K562 (cell line): ENCODE measurements around the gene PEPD. TPM values are rescaled to one million over a fixed set of nuclear protein-coding genes. Genes with fewer than 3 reads are reported as not detected.

Source experiments
- ATAC-seq: fragments of 200-7000 bp; cut with Tn5 transposase; 3 replicates; pipeline ENCODE4 v1.9.1; 2020; ENCODE audit warnings: moderate library complexity
- BruUV-seq: library from RNA; stranded (reverse); fragments of 400-500 nt; replicated peaks from 2 replicates; lab custom pipeline; 2021; lab: Mats Ljungman, UMichigan
- CTCF ChIA-PET: fragments of 300-600 bp; formaldehyde crosslinking; extraction: SDS; loops from one replicate; lab custom pipeline; 2021; ENCODE audit warnings: low intra/inter-chr PET ratio; lab: Yijun Ruan, JAX
- POLR2A ChIA-PET: fragments of 300-600, 350-650 bp; sonication (Branson Sonifier 250); formaldehyde crosslinking; extraction: SDS; loops from one replicate; lab custom pipeline; 2021; ENCODE audit warnings: antibody characterized with exemption, inconsistent platforms; lab: Yijun Ruan, JAX
- DNase-seq, 4 experiments: peaks; one replicate each; pipeline versions ENCODE4 v3.0.0 to v3.0.0-alpha.2; 2011 to 2018; ENCODE audit warnings: low spot score in 3 of 4, mixed read lengths in 3 of 4; ENCODE audit errors: extremely low read depth in 1 of 4
- FAIRE-seq: peaks from 2 replicates; lab custom pipeline; 2011; peaks lifted over from hg19 to GRCh38; lab: Jason Lieb, UNC
- H2AFZ ChIP-seq: 2 replicates; pipeline ENCODE4 v1.6.0; 2011; ENCODE audit warnings: low read depth, low read length, control low read depth, inconsistent platforms
- H3K27ac ChIP-seq: fragments of 200-600 bp; 3 replicates; pipeline ENCODE4 v1.8.0; 2011; ENCODE audit warnings: low read depth, mild to moderate bottlenecking, control low read depth, inconsistent platforms, low read length, moderate library complexity, mixed read lengths; ENCODE audit errors: extremely low read depth
- H3K27me3 ChIP-seq, 2 experiments: fragments of 300-600 bp in 1 of 2; 2 replicates in 1 of 2; 3 replicates in 1 of 2; pipeline versions ENCODE4 v1.6.0 to v1.8.0; 2011; ENCODE audit warnings: inconsistent platforms in 2 of 2, low read length in 2 of 2, mild to moderate bottlenecking in 1 of 2, mixed read lengths in 1 of 2, moderate library complexity in 1 of 2; ENCODE audit not compliant: control insufficient read depth in 2 of 2, insufficient read depth in 2 of 2
- H3K36me3 ChIP-seq: fragments of 300-600 bp; 3 replicates; pipeline ENCODE4 v1.8.0; 2011; ENCODE audit warnings: mild to moderate bottlenecking, low read length, inconsistent platforms; ENCODE audit not compliant: control insufficient read depth, insufficient read depth
- H3K4me1 ChIP-seq, 2 experiments: fragments of 200-600 bp in 1 of 2; replicated peaks in 1 of 2; 2 replicates in 1 of 2; 3 replicates in 1 of 2; pipeline versions ENCODE4 v1.5.1 to v1.8.0; 2011; ENCODE audit warnings: inconsistent platforms in 2 of 2, low read length in 2 of 2, mild to moderate bottlenecking in 1 of 2, mixed read lengths in 1 of 2, moderate library complexity in 1 of 2; ENCODE audit not compliant: control insufficient read depth in 2 of 2, insufficient read depth in 2 of 2
- H3K4me2 ChIP-seq: 2 replicates; pipeline ENCODE4 v1.6.1; 2011; ENCODE audit warnings: low read length, control low read depth, inconsistent platforms, mixed read lengths; ENCODE audit not compliant: insufficient read depth
- H3K4me3 ChIP-seq: fragments of 200-600 bp; sonication (generic), shearing (Covaris generic); 2 replicates; pipeline ENCODE4 v1.5.1; 2016; ENCODE audit warnings: control low read depth, inconsistent platforms
- H3K79me2 ChIP-seq: fragments of 200-600 bp; 3 replicates; pipeline ENCODE4 v1.8.0; 2011; ENCODE audit warnings: low read length, inconsistent platforms; ENCODE audit not compliant: control insufficient read depth, insufficient read depth
- H3K9ac ChIP-seq, 2 experiments: 2 replicates each; pipeline versions ENCODE4 v1.6.0 to v1.6.1; 2011; ENCODE audit warnings: low read depth in 2 of 2, low read length in 2 of 2, control low read depth in 1 of 2, inconsistent platforms in 1 of 2, mild to moderate bottlenecking in 1 of 2, mixed read lengths in 1 of 2; ENCODE audit not compliant: insufficient read depth in 1 of 2
- H3K9me1 ChIP-seq: one replicate; pipeline ENCODE4 v1.6.0; 2011; ENCODE audit warnings: inconsistent platforms, mild to moderate bottlenecking, low read length, moderate library complexity; ENCODE audit not compliant: control insufficient read depth, insufficient read depth
- H3K9me3 ChIP-seq: replicated peaks from 2 replicates; pipeline ENCODE4 v1.5.1; 2011; ENCODE audit warnings: low read depth, low read length, inconsistent platforms; ENCODE audit not compliant: control insufficient read depth, insufficient read depth
- H4K20me1 ChIP-seq: replicated peaks from 2 replicates; pipeline ENCODE4 v1.6.1; 2011; ENCODE audit warnings: low read length, inconsistent platforms, mixed read lengths; ENCODE audit not compliant: control insufficient read depth, insufficient read depth
- ARID3B ChIP-seq: fragments of 250-450 bp; sonication (Bioruptor Pico); IDR thresholded peaks from 2 replicates; pipeline ENCODE4 v1.4.0; 2020; ENCODE audit warnings: borderline replicate concordance
- CHCHD3 ChIP-seq: fragments of 250-450 bp; sonication (Bioruptor Pico); IDR thresholded peaks from 2 replicates; pipeline ENCODE4 v2.1.2; 2022; ENCODE audit warnings: mild to moderate bottlenecking
- FOXJ2 ChIP-seq: fragments of 200-800 bp; sonication (Bioruptor generic); IDR thresholded peaks from 2 replicates; pipeline ENCODE4 v1.6.1; 2016; ENCODE audit warnings: missing genetic modification characterization, missing compliant biosample characterization
- HINFP ChIP-seq: fragments of 450-650 bp; conservative IDR thresholded peaks from 2 replicates; pipeline ENCODE4 v1.6.1; 2016; ENCODE audit warnings: missing genetic modification characterization, low read depth, mild to moderate bottlenecking, control low read depth, missing compliant biosample characterization
- NEUROD1 ChIP-seq: fragments of 150-350 bp; IDR thresholded peaks from 2 replicates; pipeline ENCODE4 v1.6.1; 2014; ENCODE audit warnings: borderline replicate concordance, low read length, low read depth; ENCODE audit not compliant: partially characterized antibody
- NONO ChIP-seq, 2 experiments: fragments of 200-400 bp in 1 of 2; fragments of 450-650 bp in 1 of 2; formaldehyde crosslinking in 1 of 2; IDR thresholded peaks; 2 replicates each; pipeline ENCODE4 v1.6.1; 2017; ENCODE audit warnings: low read depth in 2 of 2, mild to moderate bottlenecking in 2 of 2, moderate library complexity in 2 of 2, low read length in 1 of 2
- PHF20 ChIP-seq: fragments of 450-650 bp; IDR thresholded peaks from 2 replicates; pipeline ENCODE4 v1.6.1; 2018; ENCODE audit not compliant: partially characterized antibody
- PHF21A ChIP-seq: fragments of 450-650 bp; IDR thresholded peaks from 2 replicates; pipeline ENCODE4 v1.6.1; 2017; ENCODE audit warnings: low read depth, borderline replicate concordance
- RNF219 ChIP-seq: fragments of 250-450 bp; sonication (Bioruptor Pico); IDR thresholded peaks from 2 replicates; pipeline ENCODE4 v1.5.0; 2022; ENCODE audit warnings: mild to moderate bottlenecking
- ZBTB1 ChIP-seq: sonication (generic); formaldehyde crosslinking; IDR thresholded peaks from 2 replicates; pipeline ENCODE4 v1.8.1; 2023; ENCODE audit warnings: missing genetic modification reagents, low read depth, mild to moderate bottlenecking, borderline replicate concordance
- ZFP30 ChIP-seq: fragments of 250-450 bp; sonication (Bioruptor Pico); IDR thresholded peaks from 2 replicates; pipeline ENCODE4 v1.8.0; 2022; ENCODE audit warnings: moderate library complexity, mild to moderate bottlenecking, inconsistent platforms, borderline replicate concordance
- WGBS: fragments of 100-300 bp; shearing (Covaris generic); methylation state at CpG from one replicate; pipeline ENCODE4 v1.1.6; 2016; ENCODE audit warnings: low coverage, mixed read lengths; ENCODE audit not compliant: insufficient coverage; ENCODE audit errors: missing lambda C conversion rate; 5-methylcytosine and 5-hydroxymethylcytosine counted together
- in situ Hi-C: fragments of 300-500 bp; cut with MboI; formaldehyde crosslinking; loops from 4 replicates; pipeline ENCODE4 v1.15.0; 2018; ENCODE audit warnings: inconsistent platforms, mixed read lengths
- intact Hi-C: fragments of 100-400 bp; cut with micrococcal nuclease; formaldehyde crosslinking; loops from 2 replicates; pipeline ENCODE4 v1.14.2; 2022
- polyA plus RNA-seq, 8 experiments: library from polyadenylated mRNA; depleted of rRNA in 4 of 8; stranded (reverse) in 5 of 8; unstranded in 3 of 8; fragments of >200 nt; fragmentation: Nextera tagmentation in 2 of 8; fragmentation: Illumina TruSeq in 1 of 8; extraction: Ambion mirVana in 2 of 8; extraction: Trizol in 1 of 8; gene quantifications; 2 replicates each; pipeline versions ENCODE4 v1.2.1 to v1.2.3, GENCODE V29; 2011 to 2014; ENCODE audit warnings: inconsistent platforms in 1 of 8, missing spikeins in 1 of 8
- total RNA-seq, 7 experiments: library from RNA; depleted of rRNA in 6 of 7; stranded (reverse); fragments of >200 nt in 6 of 7; fragmentation: Illumina TruSeq in 2 of 7; extraction: Trizol in 2 of 7; gene quantifications; 2 replicates each; pipeline versions ENCODE4 v1.2.1 to v1.2.3, GENCODE V29; 2011 to 2021; ENCODE audit warnings: low replicate concordance in 1 of 7

PEPD gene
- total and polyA plus RNA-seq, 9 of the 15 experiments (the other 6 are each of a cell fraction or from before 2014, with no cell fraction given), result 1.3 to 19.2 (median 16.0) TPM

GRCh38 chr19:33486936-33487811 lies 34.4 kb downstream of the PEPD start (continued):
- no peak for TF ChIP-seq ARID3B (CRISPR knock-in tag)
- TF ChIP-seq RNF219 (CRISPR knock-in tag), result no peak

DNA sequence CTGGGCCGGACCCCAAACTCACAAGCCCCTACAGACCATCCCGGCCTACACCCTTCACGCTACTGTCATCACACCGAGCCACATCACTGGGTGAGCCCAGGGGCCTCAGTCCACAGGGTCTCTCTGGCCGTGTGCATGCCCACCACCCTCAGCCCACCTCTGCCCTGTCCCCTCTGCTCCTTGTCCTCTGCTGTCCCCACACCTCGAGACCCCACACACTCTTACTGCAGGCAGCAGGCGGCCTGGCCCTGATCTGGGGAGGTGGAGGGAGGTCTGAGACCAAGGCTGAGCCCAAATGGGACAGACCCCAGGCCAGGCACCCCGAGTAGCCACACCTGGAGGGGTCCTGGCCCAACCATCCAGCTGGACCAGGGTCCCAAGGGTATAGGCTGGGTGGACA lies 35.2 kb downstream of the PEPD start:
- Histone ChIP-seq H4K20me1 (0 out of 2 replicates have a peak, but pooled peaks cover 3% of the 10 kb centered on the region), H3K9me1 (no peaks in the 10 kb centered on the region), H3K9ac (peak overlapping the region in 1 of 2 experiments; percentile 17; a peak in 1 of 4 replicates), H3K9me3 (no peaks in the 10 kb centered on the region), H2AFZ (no peak overlapping the region), H3K36me3 (no peaks in the 10 kb centered on the region), H3K4me2 (no peak overlapping the region), H3K4me3 (no peak overlapping the region), H3K79me2 (no peaks in the 10 kb centered on the region), H3K4me1 (no peaks in the 10 kb centered on the region; a peak in 2 of 5 replicates), H3K27me3 (no peaks in the 10 kb centered on the region), H3K27ac (no peak overlapping the region)
- DNase-seq (no peak), ATAC-seq (no peak), FAIRE-seq (no peak)
- 5% methylated on average over 8 of the region's 8 CpGs for WGBS
- in situ Hi-C loops (no loop called here), intact Hi-C loops (no loop called here)
- BruUV-seq, result no TSS peak
- ChIA-PET CTCF (no interaction called here), POLR2A (interaction anchor here (0.6 kb wide), 1 partner anchor 72 kb away, joined by 3 read pairs; no protein-coding TSS in a partner anchor)
- TF ChIP-seq NEUROD1, result no peak
- TF ChIP-seq PHF20, result no peak
- TF ChIP-seq ZFP30 (CRISPR knock-in tag), result no peak
- no peak for TF ChIP-seq HINFP (tag)
- TF ChIP-seq ZBTB1 (CRISPR knock-in tag), result no peak
- TF ChIP-seq PHF21A, result no peak
- TF ChIP-seq CHCHD3 (CRISPR knock-in tag), result no peak
- TF ChIP-seq NONO (IDR thresholded peaks at IDR 0.05; ENCODE audit: low read depth in 2 of 2, low read length in 1 of 2), result no peak
- no peak for TF ChIP-seq FOXJ2 (tag)
